H1 (cell line): ENCODE measurements around the gene CGB2.
"Not testable (repeated sequence)": the region's sequence is repeated elsewhere in the genome, so short reads cannot be mapped to it uniquely, and the experiment has no call there.

Experiments
- CTCF ChIP-seq, 3 experiments: IDR thresholded peaks; 1 replicate in 2 of 3; 2 replicates in 1 of 3; pipeline versions ENCODE4 v1.5.1 to v1.6.1; 2011; ENCODE audit warnings: low read length in 3 of 3, mild to moderate bottlenecking in 3 of 3, inconsistent platforms in 2 of 3, low read depth in 1 of 3, moderate library complexity in 1 of 3; ENCODE audit not compliant: insufficient read depth in 1 of 3; ENCODE audit errors: control extremely low read depth in 1 of 3
- EP300 ChIP-seq, 2 experiments: IDR thresholded peaks; 1 replicate in 1 of 2; 2 replicates in 1 of 2; pipeline ENCODE4 v1.6.1; 2011 to 2012; ENCODE audit warnings: low read depth in 2 of 2, low read length in 2 of 2, mild to moderate bottlenecking in 2 of 2, borderline replicate concordance in 1 of 2, inconsistent platforms in 1 of 2, moderate library complexity in 1 of 2
- EZH2 ChIP-seq: fragments of 200-600 bp; sonication (generic); IDR thresholded peaks from 2 replicates; pipeline ENCODE4 v1.7.1; 2012; ENCODE audit warnings: low read depth, mild to moderate bottlenecking, moderate library complexity, low read length, inconsistent platforms; ENCODE audit not compliant: severe bottlenecking
- PHF8 ChIP-seq: fragments of 200-600 bp; sonication (generic); conservative IDR thresholded peaks from 2 replicates; pipeline ENCODE4 v1.7.1; 2012; ENCODE audit warnings: low read depth, mild to moderate bottlenecking, inconsistent platforms, low read length, moderate library complexity
- POLR2A ChIP-seq, 2 experiments: IDR thresholded peaks; 1 replicate in 1 of 2; 2 replicates in 1 of 2; pipeline ENCODE4 v1.6.1; 2011; ENCODE audit warnings: low read depth in 2 of 2, low read length in 2 of 2, mild to moderate bottlenecking in 2 of 2; ENCODE audit errors: control extremely low read depth in 1 of 2
- RAD21 ChIP-seq, 2 experiments: IDR thresholded peaks in 1 of 2; conservative IDR thresholded peaks in 1 of 2; 2 replicates each; pipeline ENCODE4 v1.6.1; 2011; ENCODE audit warnings: low read depth in 2 of 2, low read length in 2 of 2, improper control_type of control experiment in 1 of 2, inconsistent platforms in 1 of 2, mild to moderate bottlenecking in 1 of 2, moderate library complexity in 1 of 2
- SIRT6 ChIP-seq: IDR thresholded peaks from one replicate; pipeline ENCODE4 v1.7.1; 2012; ENCODE audit warnings: low read length, inconsistent platforms

- not testable (repeated sequence) for TF ChIP-seq EP300 (IDR thresholded peaks at IDR 0.05; ENCODE audit: borderline replicate concordance in 1 of 2, low read depth in 2 of 2, low read length in 2 of 2); SIRT6; CTCF (IDR thresholded peaks at IDR 0.05; ENCODE audit: control extremely low read depth in 1 of 3, insufficient read depth in 1 of 3, low read depth in 1 of 3, low read length in 3 of 3); EZH2; RAD21 (IDR thresholded peaks at IDR 0.05 in 1 of 2, conservative IDR thresholded peaks at IDR 0.05 in 1 of 2; ENCODE audit: low read depth in 2 of 2, low read length in 2 of 2); POLR2A (IDR thresholded peaks at IDR 0.05; ENCODE audit: control extremely low read depth in 1 of 2, low read depth in 2 of 2, low read length in 2 of 2); PHF8
Observed at GRCh38 chr19:49028686-49029085, 3.0 kb upstream of the CGB2 start.
